ENCODE measurements around the gene MYCBP2.

- TF ChIP-seq CTCF (conservative IDR thresholded peaks at IDR 0.05) (no peak), EZH2 (IDR thresholded peaks at IDR 0.05; ENCODE audit: low read depth) (no peak)
Measured at GRCh38 chr13:77180011-77180410, 146.9 kb downstream of the MYCBP2 start.
